Heart right ventricle (tissue), 16 donors: ENCODE measurements around the gene PEAK3. TPM values are rescaled to one million over a fixed set of nuclear protein-coding genes. Genes with fewer than 3 reads are reported as not detected.

Experiments used
- ATAC-seq, 8 donors: fragments of 200-7000 bp; cut with Tn5 transposase; one replicate each; pipeline ENCODE4 v1.9.1; 2020; ENCODE audit warnings: mild to moderate bottlenecking in 8 of 8, moderate library complexity in 8 of 8, moderate number of reproducible peaks in 1 of 8
- DNase-seq, 2 donors: peaks; one replicate each; pipeline ENCODE4 v3.0.0-alpha.2; 2020
- H3K27ac ChIP-seq, 10 donors: fragments of 200-600 bp; sonication (generic) in 2 of 10; one replicate each; pipeline versions ENCODE4 v1.5.0 to v1.8.0; 2020 to 2022; ENCODE audit warnings: mild to moderate bottlenecking in 3 of 10
- H3K27me3 ChIP-seq, 7 donors: fragments of 200-600 bp; one replicate each; pipeline ENCODE4 v1.8.0; 2021 to 2022; ENCODE audit warnings: mild to moderate bottlenecking in 2 of 7
- H3K36me3 ChIP-seq, 9 donors: fragments of 200-600 bp; sonication (generic) in 1 of 9; one replicate each; pipeline versions ENCODE4 v1.5.0 to v1.8.0; 2020 to 2022; ENCODE audit warnings: mild to moderate bottlenecking in 2 of 9
- H3K4me1 ChIP-seq, 9 donors: fragments of 200-600 bp; sonication (generic) in 1 of 9; one replicate each; pipeline versions ENCODE4 v1.5.0 to v1.8.0; 2020 to 2022; ENCODE audit warnings: mild to moderate bottlenecking in 4 of 9
- H3K4me3 ChIP-seq, 10 donors: fragments of 200-600 bp; sonication (generic) in 2 of 10; one replicate each; pipeline versions ENCODE4 v1.5.0 to v1.8.0; 2020 to 2022; ENCODE audit warnings: mild to moderate bottlenecking in 7 of 10, moderate library complexity in 2 of 10
- H3K9me3 ChIP-seq, 11 donors: fragments of 200-600 bp in 10 of 11; sonication (generic) in 2 of 11; one replicate each; pipeline versions ENCODE4 v1.5.0 to v1.8.0; 2013 to 2022; ENCODE audit warnings: mild to moderate bottlenecking in 2 of 11, control low read depth in 1 of 11, moderate library complexity in 1 of 11
- CTCF ChIP-seq, 9 donors: fragments of 200-600 bp; sonication (generic) in 2 of 9; IDR thresholded peaks; one replicate each; pipeline versions ENCODE4 v1.5.0 to v1.8.0; 2021 to 2022; ENCODE audit warnings: antibody characterized with exemption in 9 of 9, mild to moderate bottlenecking in 5 of 9, moderate library complexity in 1 of 9
- WGBS, 2 donors: extraction: QIAGEN DNeasy Blood & Tissue Kit; methylation state at CpG; one replicate each; pipeline ENCODE4 v1.1.7; 2013; ENCODE audit warnings: inconsistent platforms in 1 of 2; 5-methylcytosine and 5-hydroxymethylcytosine counted together
- intact Hi-C, 10 donors: fragments of 100-400 bp; cut with DNase I; formaldehyde crosslinking; loops; one replicate each; pipeline versions ENCODE4 v1.11.1 to v1.14.2; 2022
- polyA plus RNA-seq, 2 donors: library from polyadenylated mRNA; stranded (reverse); fragments of 200-250 nt; gene quantifications; one replicate each; pipeline ENCODE4 v1.2.3, GENCODE V29; 2013
- total RNA-seq, 10 donors: library from RNA; stranded (reverse); fragmentation: NEBNext Ultra II Directional in 3 of 10; extraction: Animal tissue kit (Norgen Biotek cat#: 25700) in 3 of 10; gene quantifications; one replicate each; pipeline versions ENCODE4 v1.2.1 to v1.2.4, GENCODE V29; 2021 to 2023
- donor health status: Arrhythmogenic right ventricular cardiomyopathy.
- donor health status: ischemic (EF 13 %, LVEDD 7.1; RV severe dilation, severe dysfunction).
- donor health status: healthy with polysubstance abuse.
- donor health status: DM: no; HTN: yes; CAD: no.
- donor health status: DM: no; HTN: no; CAD: no.
- donor health status: ischemic (EF 25% LVEDD 6.9; RV normal size, moderate dysfunction).
- donor health status: ischemic (EF 25% LVEDD 5.7; RV mildly dilated, moderate dysfunction).
- donor health status: healthy.
- donor health status: DM: yes; HTN: yes; CAD: no.
- donor health status: Ischemic cardiomyopathy.
- donor health status: ischemic (EF 35%, LVEDD 5.7; RV mildly dilated, moderate dysfunction).
- donor health status: nonischemic (EF 11% LVEDD 7.7; RV severe dilation, severe dysfunction).
- donor health status: DM: yes; HTN: yes; CAD: no.
- donor health status: PGD.
- donor health status: ischemic (EF 29% LVEDD 5.4; RV normal size, mild dysfunction).
- donor health status: nonischemic (EF 23%, LVEDD 6.1; RV moderate dilation, normal function).

Gene PEAK3
- total and polyA plus RNA-seq, 12 donors, result 0.11 to 1.1 (median 0.19) TPM

- Histone ChIP-seq H3K27ac (no peak overlapping the region), H3K9me3 (peaks cover 0 to 14% (median 6%) of the 10 kb centered on the region in 11 donors), H3K27me3 (no peaks in the 10 kb centered on the region), H3K4me1 (peaks cover 0 to 22% (median 6%) of the 10 kb centered on the region in 9 donors), H3K4me3 (no peak overlapping the region), H3K36me3 (peaks cover 0 to 29% (median 0%) of the 10 kb centered on the region in 9 donors)
- no peak for DNase-seq
- intact Hi-C loops, result loop anchor here in 8 of 10 donors (5.0 to 10.0 kb wide), 5 partner anchors 42 to 167 kb away; partner anchors contain the start of genes PLEKHJ1 (in 5 of the 8), SF3A2 (in 5 of the 8) and AP3D1 (in 1 of the 8)
- TF ChIP-seq CTCF (IDR thresholded peaks at IDR 0.05), result no peak
- no peak for ATAC-seq
- 65 to 73% methylated on average over 6 of the region's 6 CpGs for WGBS, 2 donors
These were observed 36.9 kb upstream of the PEAK3 start for GRCh38 chr19:2318923-2319322.

GRCh38 chr19:2317756-2318155, 35.8 kb upstream of the PEAK3 start:
- Histone ChIP-seq H3K27ac (no peak overlapping the region), H3K4me3 (no peak overlapping the region), H3K36me3 (peaks cover 0 to 17% (median 0%) of the 10 kb centered on the region in 9 donors), H3K9me3 (peaks cover 0 to 14% (median 6%) of the 10 kb centered on the region in 11 donors), H3K27me3 (peaks cover 0 to 9% (median 8%) of the 10 kb centered on the region in 7 donors), H3K4me1 (peaks cover 0 to 22% (median 6%) of the 10 kb centered on the region in 9 donors)
- intact Hi-C loops, result loop anchor here in 9 of 10 donors (2.0 to 10.0 kb wide), 7 partner anchors 40 to 165 kb away; partner anchors contain the start of genes PLEKHJ1 (in 5 of the 9), SF3A2 (in 5 of the 9) and AP3D1 (in 1 of the 9)
- WGBS, 2 donors, result 86 to 87% methylated on average over 25 of the region's 25 CpGs
- no peak for ATAC-seq
- no peak for DNase-seq
- no peak for TF ChIP-seq CTCF (IDR thresholded peaks at IDR 0.05)

- no peak overlapping the region for H3K27ac ChIP-seq
- no peak overlapping the region for H3K4me3 ChIP-seq
- 94 to 96% methylated on average over 13 of the region's 13 CpGs for WGBS, 2 donors
- peaks cover 0 to 14% (median 12%) of the 10 kb centered on the region in 7 donors for H3K27me3 ChIP-seq
- no peak for TF ChIP-seq CTCF (IDR thresholded peaks at IDR 0.05)
- intact Hi-C loops, result loop anchor here in 9 of 10 donors (2.0 to 10.0 kb wide), 7 partner anchors 40 to 165 kb away; partner anchors contain the start of genes PLEKHJ1 (in 5 of the 9), SF3A2 (in 5 of the 9) and AP3D1 (in 1 of the 9)
- DNase-seq (no peak), ATAC-seq (no peak)
- peaks cover 0 to 13% (median 0%) of the 10 kb centered on the region in 9 donors for H3K36me3 ChIP-seq
- H3K9me3 ChIP-seq, result peaks cover 0 to 14% (median 6%) of the 10 kb centered on the region in 11 donors
- H3K4me1 ChIP-seq, result peaks cover 0 to 22% (median 6%) of the 10 kb centered on the region in 9 donors
These were observed 35.3 kb upstream of the PEAK3 start for GRCh38 chr19:2317300-2317699.

GRCh38 chr19:2315818-2316353, 33.9 kb upstream of the PEAK3 start:
- DNase-seq (peak; percentile 71 to 72), ATAC-seq (peak; percentile 89 to 94 (median 93))
- intact Hi-C loops, result loop anchor here in 9 of 10 donors (1.0 to 10.0 kb wide), 8 partner anchors 39 to 164 kb away; partner anchors contain the start of genes PLEKHJ1 (in 5 of the 9), SF3A2 (in 5 of the 9) and AP3D1 (in 1 of the 9)
- H3K4me3 ChIP-seq, result no peak overlapping the region
- H3K9me3 ChIP-seq, result peaks cover 0 to 14% (median 6%) of the 10 kb centered on the region in 11 donors
- H3K4me1 ChIP-seq, result peaks cover 0 to 22% (median 6%) of the 10 kb centered on the region in 9 donors
- H3K27me3 ChIP-seq, result peaks cover 0 to 27% (median 26%) of the 10 kb centered on the region in 7 donors
- WGBS, 2 donors, result 25 to 28% methylated on average over 22 of the region's 22 CpGs
- peak overlapping the region in 1 of 10 donors; percentile 70 for H3K27ac ChIP-seq
- no peaks in the 10 kb centered on the region for H3K36me3 ChIP-seq
- TF ChIP-seq CTCF (IDR thresholded peaks at IDR 0.05), result peak; percentile 31 to 76 (median 69)
